ENCODE data around the gene TNIP2.

- TF ChIP-seq CTCF (conservative IDR thresholded peaks at IDR 0.05 in 1 of 2, IDR thresholded peaks at IDR 0.05 in 1 of 2; ENCODE audit: extremely low read depth in 1 of 2, insufficient read depth in 1 of 2, low read depth in 1 of 2, low read length in 2 of 2) (no peak), EZH2 (IDR thresholded peaks at IDR 0.05; ENCODE audit: borderline replicate concordance, low read length) (no peak)
Observed at GRCh38 chr4:2733001-2733843, 22.9 kb downstream of the TNIP2 start.

Data from mammary epithelial cell (primary cell).